ENCODE results near the gene CERS6. TPM values are rescaled to one million over a fixed set of nuclear protein-coding genes. Genes with fewer than 3 reads are reported as not detected.

Gene CERS6
- total RNA-seq, 4 donors from 2014 or later: 46.6 to 67.7 (median 53.6) TPM

GRCh38 chr2:168503901-168504300 lies 47.8 kb downstream of the CERS6 start:
- intact Hi-C loops (cut with DNase I): no loop called here
- Histone ChIP-seq H3K27ac (replicated peaks in 1 of 4) (no peak overlapping the region), H3K9me3 (no peaks in the 10 kb centered on the region), H3K27me3 (no peaks in the 10 kb centered on the region), H3K4me1 (peaks cover 10 to 24% (median 15%) of the 10 kb centered on the region in 4 donors), H3K36me3 (no peaks in the 10 kb centered on the region), H3K4me3 (no peak overlapping the region)
- TF ChIP-seq CTCF (IDR thresholded peaks at IDR 0.05) (no peak), POLR2AphosphoS5 (IDR thresholded peaks at IDR 0.05) (no peak), EP300 (IDR thresholded peaks at IDR 0.05) (no peak), POLR2A (IDR thresholded peaks at IDR 0.05; ENCODE audit: low read depth) (no peak)
- 88% methylated on average over 3 of the region's 3 CpGs for WGBS
- DNase-seq (ENCODE audit: extremely low spot score): no peak

- intact Hi-C loops (cut with DNase I): no loop called here
- Histone ChIP-seq H3K36me3 (no peaks in the 10 kb centered on the region), H3K4me3 (no peak overlapping the region), H3K9me3 (no peaks in the 10 kb centered on the region), H3K4me1 (peaks cover 10 to 24% (median 15%) of the 10 kb centered on the region in 4 donors), H3K27ac (replicated peaks in 1 of 4) (no peak overlapping the region), H3K27me3 (no peaks in the 10 kb centered on the region)
- DNase-seq (ENCODE audit: extremely low spot score): no peak
- TF ChIP-seq CTCF (IDR thresholded peaks at IDR 0.05) (no peak), POLR2A (IDR thresholded peaks at IDR 0.05; ENCODE audit: low read depth) (no peak), EP300 (IDR thresholded peaks at IDR 0.05) (no peak), POLR2AphosphoS5 (IDR thresholded peaks at IDR 0.05) (no peak)
- 85% methylated on average over 2 of the region's 2 CpGs for whole genome bisulfite sequencing
Observed at GRCh38 chr2:168504323-168504722, 48.3 kb downstream of the CERS6 start.

GRCh38 chr2:168510125-168510756 lies 54.2 kb downstream of the CERS6 start:
- Histone ChIP-seq H3K9me3 (no peaks in the 10 kb centered on the region), H3K4me1 (peaks cover 13 to 21% (median 18%) of the 10 kb centered on the region in 4 donors), H3K27me3 (no peaks in the 10 kb centered on the region), H3K36me3 (no peaks in the 10 kb centered on the region), H3K4me3 (no peak overlapping the region), H3K27ac (replicated peaks in 1 of 4) (no peak overlapping the region)
- 93% methylated on average over 6 of the region's 6 CpGs for WGBS
- intact Hi-C loops (cut with DNase I): loop anchor here (5.0 kb wide), 1 partner anchor 127 kb away; no protein-coding TSS in a partner anchor
- no peak for DNase-seq (ENCODE audit: extremely low spot score)
- TF ChIP-seq CTCF (IDR thresholded peaks at IDR 0.05) (no peak), POLR2AphosphoS5 (IDR thresholded peaks at IDR 0.05) (no peak), POLR2A (IDR thresholded peaks at IDR 0.05; ENCODE audit: low read depth) (no peak), EP300 (IDR thresholded peaks at IDR 0.05) (no peak)

- no peak for DNase-seq (ENCODE audit: extremely low spot score)
- peaks cover 43 to 64% (median 53%) of the 10 kb centered on the region in 4 donors for H3K4me1 ChIP-seq
- H3K27ac ChIP-seq (replicated peaks in 1 of 4): peak overlapping the region in 3 of 4 donors; percentile 70
- H3K9me3 ChIP-seq: no peaks in the 10 kb centered on the region
- no peak for TF ChIP-seq POLR2AphosphoS5 (IDR thresholded peaks at IDR 0.05)
- no peak for TF ChIP-seq EP300 (IDR thresholded peaks at IDR 0.05)
- no peak for TF ChIP-seq POLR2A (IDR thresholded peaks at IDR 0.05; ENCODE audit: low read depth)
- no peak for TF ChIP-seq CTCF (IDR thresholded peaks at IDR 0.05)
- intact Hi-C loops (cut with DNase I): loop anchor here (5.0 kb wide), 1 partner anchor 123 kb away; no protein-coding TSS in a partner anchor
- H3K4me3 ChIP-seq: no peak overlapping the region
- H3K27me3 ChIP-seq: no peaks in the 10 kb centered on the region
- 79% methylated on average over 1 of the region's 1 CpG for WGBS
- H3K36me3 ChIP-seq: no peaks in the 10 kb centered on the region
Observed at GRCh38 chr2:168514692-168515091, 58.6 kb downstream of the CERS6 start.

Data from esophagus muscularis mucosa (tissue), 4 donors.